ENCODE measurements around the gene PARP8. TPM values are rescaled to one million over a fixed set of nuclear protein-coding genes. Genes with fewer than 3 reads are reported as not detected.

The PARP8 gene
- total RNA-seq, 1 donor from 2014 or later = 13.6 TPM

DNA sequence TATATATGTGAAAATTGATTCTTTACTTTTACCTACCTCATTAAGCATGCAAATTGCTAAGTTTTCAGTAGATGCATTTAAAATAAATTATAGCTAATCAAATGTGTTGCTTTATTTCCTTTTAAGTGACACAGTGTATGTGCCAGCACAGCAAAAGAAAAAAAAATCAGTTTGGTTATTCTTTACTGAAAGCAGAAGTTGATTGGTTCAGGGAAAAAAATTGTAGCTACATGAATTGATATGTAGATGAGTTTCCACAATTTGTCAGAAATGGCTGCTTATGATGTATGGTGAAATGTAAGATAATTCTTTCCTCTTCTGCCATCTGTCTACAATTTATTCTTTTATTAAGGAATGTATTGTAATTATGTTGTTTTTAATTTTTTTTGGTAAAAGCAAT is 57.8 kb downstream of the PARP8 start:
- no peak overlapping the region for H3K27ac Mint-ChIP-seq (ENCODE audit: unreplicated experiment)
- no peaks in the 10 kb centered on the region for H3K36me3 Mint-ChIP-seq (ENCODE audit: low read depth, unreplicated experiment)
- no peak for DNase-seq (ENCODE audit: low spot score)
- no peaks in the 10 kb centered on the region for H3K27me3 Mint-ChIP-seq (ENCODE audit: unreplicated experiment)
- no peaks in the 10 kb centered on the region for H3K4me1 Mint-ChIP-seq (ENCODE audit: unreplicated experiment)
- TF ChIP-seq, protein P1, sequence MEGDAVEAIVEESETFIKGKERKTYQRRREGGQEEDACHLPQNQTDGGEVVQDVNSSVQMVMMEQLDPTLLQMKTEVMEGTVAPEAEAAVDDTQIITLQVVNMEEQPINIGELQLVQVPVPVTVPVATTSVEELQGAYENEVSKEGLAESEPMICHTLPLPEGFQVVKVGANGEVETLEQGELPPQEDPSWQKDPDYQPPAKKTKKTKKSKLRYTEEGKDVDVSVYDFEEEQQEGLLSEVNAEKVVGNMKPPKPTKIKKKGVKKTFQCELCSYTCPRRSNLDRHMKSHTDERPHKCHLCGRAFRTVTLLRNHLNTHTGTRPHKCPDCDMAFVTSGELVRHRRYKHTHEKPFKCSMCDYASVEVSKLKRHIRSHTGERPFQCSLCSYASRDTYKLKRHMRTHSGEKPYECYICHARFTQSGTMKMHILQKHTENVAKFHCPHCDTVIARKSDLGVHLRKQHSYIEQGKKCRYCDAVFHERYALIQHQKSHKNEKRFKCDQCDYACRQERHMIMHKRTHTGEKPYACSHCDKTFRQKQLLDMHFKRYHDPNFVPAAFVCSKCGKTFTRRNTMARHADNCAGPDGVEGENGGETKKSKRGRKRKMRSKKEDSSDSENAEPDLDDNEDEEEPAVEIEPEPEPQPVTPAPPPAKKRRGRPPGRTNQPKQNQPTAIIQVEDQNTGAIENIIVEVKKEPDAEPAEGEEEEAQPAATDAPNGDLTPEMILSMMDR (IDR thresholded peaks at IDR 0.05; ENCODE audit: unreplicated experiment) = no peak
- no peaks in the 10 kb centered on the region for H3K9me3 Mint-ChIP-seq (ENCODE audit: unreplicated experiment)
- no peak overlapping the region for H3K4me3 Mint-ChIP-seq (ENCODE audit: unreplicated experiment)

DNA sequence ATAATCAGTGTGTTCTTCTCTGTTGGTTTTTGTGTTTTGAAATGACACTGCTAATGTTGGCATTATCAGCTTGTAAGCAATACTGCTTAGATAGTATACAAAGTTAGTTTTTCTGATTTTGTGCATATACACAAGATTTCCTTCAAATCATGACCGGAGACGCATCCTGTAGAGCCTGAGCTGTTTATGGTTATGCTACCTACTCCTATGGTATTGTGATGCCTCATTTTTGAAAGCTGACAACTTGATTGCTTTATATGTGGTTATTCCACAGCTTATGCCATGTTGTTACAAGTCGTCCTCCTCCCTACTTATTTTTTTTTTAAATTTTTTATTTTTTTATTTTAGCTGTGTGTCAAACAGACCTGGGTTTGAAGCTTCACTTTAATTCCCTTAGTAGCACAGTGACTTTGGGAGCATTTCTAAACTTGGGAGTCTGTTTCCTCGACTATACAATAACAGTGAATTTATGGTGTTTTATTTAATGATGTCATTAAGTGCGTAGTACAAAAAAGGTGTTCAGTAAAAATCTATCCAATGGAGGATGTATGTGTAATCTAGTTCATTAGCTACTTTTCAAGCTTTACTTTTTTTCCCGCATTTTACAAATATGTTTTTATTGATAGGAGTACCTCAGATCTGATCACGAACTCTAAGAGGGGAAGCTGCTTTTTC is 59.5 kb downstream of the PARP8 start:
- no peak overlapping the region for H3K27ac Mint-ChIP-seq (ENCODE audit: unreplicated experiment)
- TF ChIP-seq, protein P1 (IDR thresholded peaks at IDR 0.05; ENCODE audit: unreplicated experiment) = no peak
- H3K27me3 Mint-ChIP-seq (ENCODE audit: unreplicated experiment) = no peaks in the 10 kb centered on the region
- H3K4me1 Mint-ChIP-seq (ENCODE audit: unreplicated experiment) = no peaks in the 10 kb centered on the region
- DNase-seq (ENCODE audit: low spot score) = no peak
- H3K4me3 Mint-ChIP-seq (ENCODE audit: unreplicated experiment) = no peak overlapping the region
- no peaks in the 10 kb centered on the region for H3K9me3 Mint-ChIP-seq (ENCODE audit: unreplicated experiment)
- no peaks in the 10 kb centered on the region for H3K36me3 Mint-ChIP-seq (ENCODE audit: low read depth, unreplicated experiment)

DNA sequence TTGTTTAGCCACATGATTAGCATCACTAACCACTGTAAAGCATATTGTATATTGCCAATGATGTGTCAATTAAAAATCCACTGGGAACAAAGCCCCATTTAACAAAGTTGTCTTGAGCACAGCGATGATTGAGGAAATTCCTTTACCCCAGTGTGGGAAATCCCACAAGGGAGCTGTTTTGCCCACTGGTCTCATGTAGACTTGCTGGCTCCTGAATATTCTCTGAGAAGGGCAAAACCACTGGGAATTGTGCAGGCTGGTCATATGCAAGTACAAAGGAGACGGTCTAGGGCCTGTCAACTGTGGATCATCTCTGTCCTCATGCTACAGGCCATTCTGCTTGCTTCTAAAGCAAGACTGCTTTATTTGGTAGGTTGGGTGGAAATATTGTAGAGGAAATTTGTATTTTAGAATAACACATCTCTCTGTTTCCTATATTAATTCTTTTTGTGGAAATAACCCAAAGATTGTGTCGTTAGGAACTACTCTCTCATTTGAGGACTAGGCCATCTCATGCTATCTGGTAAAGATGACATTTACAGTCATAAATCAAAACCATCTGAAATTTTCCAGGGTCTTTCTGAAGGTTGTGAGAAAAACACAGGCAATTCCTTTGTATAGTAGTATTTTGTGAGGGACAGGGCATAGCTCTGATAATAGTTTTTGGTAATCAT is 60.2 kb downstream of the PARP8 start:
- no peaks in the 10 kb centered on the region for H3K36me3 Mint-ChIP-seq (ENCODE audit: low read depth, unreplicated experiment)
- H3K27ac Mint-ChIP-seq (ENCODE audit: unreplicated experiment) = no peak overlapping the region
- no peaks in the 10 kb centered on the region for H3K4me1 Mint-ChIP-seq (ENCODE audit: unreplicated experiment)
- H3K9me3 Mint-ChIP-seq (ENCODE audit: unreplicated experiment) = no peaks in the 10 kb centered on the region
- TF ChIP-seq, protein P1 (IDR thresholded peaks at IDR 0.05; ENCODE audit: unreplicated experiment) = no peak
- no peaks in the 10 kb centered on the region for H3K27me3 Mint-ChIP-seq (ENCODE audit: unreplicated experiment)
- no peak overlapping the region for H3K4me3 Mint-ChIP-seq (ENCODE audit: unreplicated experiment)
- DNase-seq (ENCODE audit: low spot score) = no peak

DNA sequence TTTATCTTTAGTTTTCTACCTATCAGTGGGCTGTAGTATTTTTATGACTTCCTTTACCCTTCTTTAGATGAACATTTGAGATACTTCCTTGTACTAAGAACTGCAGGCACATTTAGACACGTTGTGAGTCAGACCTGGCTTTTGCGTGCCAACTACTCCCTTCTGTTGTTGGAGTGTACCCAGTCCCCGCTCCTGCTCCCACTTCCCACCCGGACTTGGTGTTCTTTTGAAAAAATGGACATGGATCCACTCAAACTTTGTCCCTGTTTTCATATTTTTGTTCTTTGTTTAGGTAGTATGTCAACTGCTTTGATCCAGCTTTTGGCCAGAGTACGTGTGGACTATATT is 60.7 kb downstream of the PARP8 start:
- Mint-ChIP-seq H3K27me3 (ENCODE audit: unreplicated experiment) (no peaks in the 10 kb centered on the region), H3K27ac (ENCODE audit: unreplicated experiment) (no peak overlapping the region), H3K4me1 (ENCODE audit: unreplicated experiment) (no peaks in the 10 kb centered on the region), H3K4me3 (ENCODE audit: unreplicated experiment) (no peak overlapping the region), H3K9me3 (ENCODE audit: unreplicated experiment) (no peaks in the 10 kb centered on the region), H3K36me3 (ENCODE audit: low read depth, unreplicated experiment) (no peaks in the 10 kb centered on the region)
- DNase-seq (ENCODE audit: low spot score) = no peak
- TF ChIP-seq, protein P1 (IDR thresholded peaks at IDR 0.05; ENCODE audit: unreplicated experiment) = no peak

DNA sequence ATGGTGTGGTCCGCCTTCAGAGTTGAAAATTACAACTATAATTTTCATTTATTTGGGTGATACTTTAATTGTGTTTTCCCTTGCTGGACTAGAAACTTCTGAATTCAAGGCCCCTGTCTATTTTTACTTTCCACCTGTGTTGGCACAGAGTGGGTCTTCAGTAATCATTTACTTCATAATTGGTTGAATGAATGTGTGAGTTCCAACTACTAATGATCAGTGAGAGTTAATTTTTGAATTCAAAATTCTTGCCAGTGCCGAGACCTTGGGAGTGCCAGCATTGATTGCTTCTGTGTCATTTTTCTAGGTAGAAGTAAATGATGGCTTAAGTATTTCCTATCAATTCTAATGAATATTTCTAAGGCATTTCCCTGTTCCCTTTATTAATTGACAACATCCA is 61.4 kb downstream of the PARP8 start:
- no peak overlapping the region for H3K27ac Mint-ChIP-seq (ENCODE audit: unreplicated experiment)
- DNase-seq (ENCODE audit: low spot score) = no peak
- H3K27me3 Mint-ChIP-seq (ENCODE audit: unreplicated experiment) = no peaks in the 10 kb centered on the region
- no peak overlapping the region for H3K4me3 Mint-ChIP-seq (ENCODE audit: unreplicated experiment)
- H3K4me1 Mint-ChIP-seq (ENCODE audit: unreplicated experiment) = no peaks in the 10 kb centered on the region
- H3K36me3 Mint-ChIP-seq (ENCODE audit: low read depth, unreplicated experiment) = no peaks in the 10 kb centered on the region
- TF ChIP-seq, protein P1 (IDR thresholded peaks at IDR 0.05; ENCODE audit: unreplicated experiment) = no peak
- no peaks in the 10 kb centered on the region for H3K9me3 Mint-ChIP-seq (ENCODE audit: unreplicated experiment)
